ENCODE results near the gene NFIX. TPM values are rescaled to one million over a fixed set of nuclear protein-coding genes. Genes with fewer than 3 reads are reported as not detected.

Gene NFIX
- total RNA-seq, 2 donors from 2014 or later = 16.9 to 26.7 TPM

DNA sequence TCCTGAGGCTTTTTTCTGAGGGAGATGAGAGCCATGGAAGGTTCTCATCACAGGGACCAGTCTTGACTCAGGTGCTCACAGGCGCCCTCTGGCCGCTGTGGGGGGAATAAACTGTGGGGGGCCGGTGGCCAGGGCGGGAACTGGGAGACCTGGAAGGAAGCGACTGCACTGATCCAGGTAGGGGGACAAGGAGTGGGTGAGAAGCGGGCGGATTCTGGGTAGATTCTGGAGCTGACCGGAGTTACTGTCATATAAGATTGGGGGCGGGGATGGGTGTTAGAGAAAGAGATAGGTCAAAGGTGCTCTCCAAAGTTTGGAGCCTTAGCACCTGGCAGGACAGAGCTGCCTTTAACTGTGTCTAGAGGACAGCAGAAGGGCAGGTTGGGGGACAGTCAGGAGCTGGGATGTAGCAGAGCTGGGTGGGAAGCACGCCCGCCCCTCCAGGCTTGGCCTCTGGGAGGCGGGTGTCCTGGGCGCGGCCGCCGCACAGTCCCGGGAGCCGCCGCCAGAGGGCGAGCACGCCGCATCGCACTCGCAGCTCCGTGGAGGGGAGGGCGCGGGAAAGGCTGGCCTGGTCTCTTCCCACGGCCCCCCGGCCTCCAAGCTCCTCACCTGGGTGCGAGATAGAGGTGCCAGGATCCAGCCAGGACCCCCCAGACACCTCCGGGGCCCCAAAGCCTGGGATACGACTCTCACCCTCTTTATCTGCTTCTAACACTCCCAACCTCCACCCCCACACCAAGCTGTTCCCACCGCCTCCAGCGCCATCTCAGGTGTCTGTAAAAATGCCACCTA is 30.1 kb upstream of the NFIX start:
- TF ChIP-seq, protein P1, sequence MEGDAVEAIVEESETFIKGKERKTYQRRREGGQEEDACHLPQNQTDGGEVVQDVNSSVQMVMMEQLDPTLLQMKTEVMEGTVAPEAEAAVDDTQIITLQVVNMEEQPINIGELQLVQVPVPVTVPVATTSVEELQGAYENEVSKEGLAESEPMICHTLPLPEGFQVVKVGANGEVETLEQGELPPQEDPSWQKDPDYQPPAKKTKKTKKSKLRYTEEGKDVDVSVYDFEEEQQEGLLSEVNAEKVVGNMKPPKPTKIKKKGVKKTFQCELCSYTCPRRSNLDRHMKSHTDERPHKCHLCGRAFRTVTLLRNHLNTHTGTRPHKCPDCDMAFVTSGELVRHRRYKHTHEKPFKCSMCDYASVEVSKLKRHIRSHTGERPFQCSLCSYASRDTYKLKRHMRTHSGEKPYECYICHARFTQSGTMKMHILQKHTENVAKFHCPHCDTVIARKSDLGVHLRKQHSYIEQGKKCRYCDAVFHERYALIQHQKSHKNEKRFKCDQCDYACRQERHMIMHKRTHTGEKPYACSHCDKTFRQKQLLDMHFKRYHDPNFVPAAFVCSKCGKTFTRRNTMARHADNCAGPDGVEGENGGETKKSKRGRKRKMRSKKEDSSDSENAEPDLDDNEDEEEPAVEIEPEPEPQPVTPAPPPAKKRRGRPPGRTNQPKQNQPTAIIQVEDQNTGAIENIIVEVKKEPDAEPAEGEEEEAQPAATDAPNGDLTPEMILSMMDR (IDR thresholded peaks at IDR 0.05) = peak; percentile 68 to 99 (median 96)
- TF ChIP-seq POLR2A (IDR thresholded peaks at IDR 0.05) = peak in 1 of 3 donors; percentile 18
- 0 to 1% methylated on average over 19 to 34 of the region's 34 CpGs for WGBS, 2 donors
- intact Hi-C loops (cut with DNase I) = no loop called here
- no peaks in the 10 kb centered on the region for H3K27me3 ChIP-seq
- ATAC-seq (peak; percentile 95), DNase-seq (peak; percentile 80 to 87 (median 82))
- H3K27ac ChIP-seq = peak overlapping the region; percentile 52 to 77 (median 68)
- H3K4me1 ChIP-seq = peaks cover 22% of the 10 kb centered on the region
- no peaks in the 10 kb centered on the region for H3K36me3 ChIP-seq (replicated peaks in 1 of 2; ENCODE audit: insufficient read depth in 1 of 2, low read depth in 2 of 2)
- no peaks in the 10 kb centered on the region for H3K9me3 ChIP-seq
- no peak overlapping the region for H3K4me3 ChIP-seq

DNA sequence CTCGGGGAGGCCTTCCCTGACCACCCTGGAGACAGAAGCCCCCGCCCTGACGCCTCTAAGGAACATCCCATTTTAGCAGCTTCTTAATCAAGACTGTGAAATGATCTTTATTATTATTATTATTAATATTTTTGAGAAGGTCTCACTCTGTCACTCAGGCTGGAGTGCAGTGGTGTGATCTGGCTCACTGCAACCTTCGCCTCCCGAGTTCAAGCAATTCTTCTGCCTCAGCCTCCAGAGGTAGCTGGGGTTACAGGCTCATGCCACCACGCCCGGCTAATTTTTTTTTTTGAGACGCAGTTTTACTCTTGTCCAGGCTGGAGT is 29.5 kb upstream of the NFIX start:
- no peaks in the 10 kb centered on the region for H3K9me3 ChIP-seq
- no peaks in the 10 kb centered on the region for H3K27me3 ChIP-seq
- TF ChIP-seq, protein P1 (IDR thresholded peaks at IDR 0.05) = no peak
- no peak for TF ChIP-seq POLR2A (IDR thresholded peaks at IDR 0.05)
- no peaks in the 10 kb centered on the region for H3K36me3 ChIP-seq (replicated peaks in 1 of 2; ENCODE audit: insufficient read depth in 1 of 2, low read depth in 2 of 2)
- peak overlapping the region; percentile 23 to 77 (median 60) for H3K27ac ChIP-seq
- ATAC-seq (no peak), DNase-seq (no peak)
- H3K4me1 ChIP-seq = peaks cover 22% of the 10 kb centered on the region
- no peak overlapping the region for H3K4me3 ChIP-seq
- intact Hi-C loops (cut with DNase I) = no loop called here
- 5 to 42% methylated on average over 4 to 8 of the region's 8 CpGs for WGBS, 2 donors

DNA sequence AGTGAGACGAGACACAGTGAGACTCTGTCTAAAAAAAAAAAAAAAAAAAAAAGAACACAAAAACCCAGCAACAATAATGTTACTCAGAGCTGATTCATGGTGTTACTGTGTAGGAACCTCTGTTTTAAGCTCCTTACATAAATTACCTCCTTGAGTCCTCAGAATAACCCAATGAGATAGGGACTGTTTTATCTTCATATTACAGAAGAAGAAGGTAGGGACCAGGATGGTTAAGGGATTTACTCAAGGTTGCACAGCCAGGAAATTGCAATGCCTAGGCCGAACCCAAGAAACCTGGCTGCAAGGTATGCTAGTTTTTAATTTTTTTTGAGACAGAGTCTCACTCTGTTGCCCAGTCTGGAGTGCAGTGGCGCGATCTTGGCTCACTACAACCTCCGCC is 27.4 kb upstream of the NFIX start:
- H3K27ac ChIP-seq = no peak overlapping the region
- intact Hi-C loops (cut with DNase I) = no loop called here
- 88 to 93% methylated on average over 5 of the region's 5 CpGs for WGBS, 2 donors

DNA sequence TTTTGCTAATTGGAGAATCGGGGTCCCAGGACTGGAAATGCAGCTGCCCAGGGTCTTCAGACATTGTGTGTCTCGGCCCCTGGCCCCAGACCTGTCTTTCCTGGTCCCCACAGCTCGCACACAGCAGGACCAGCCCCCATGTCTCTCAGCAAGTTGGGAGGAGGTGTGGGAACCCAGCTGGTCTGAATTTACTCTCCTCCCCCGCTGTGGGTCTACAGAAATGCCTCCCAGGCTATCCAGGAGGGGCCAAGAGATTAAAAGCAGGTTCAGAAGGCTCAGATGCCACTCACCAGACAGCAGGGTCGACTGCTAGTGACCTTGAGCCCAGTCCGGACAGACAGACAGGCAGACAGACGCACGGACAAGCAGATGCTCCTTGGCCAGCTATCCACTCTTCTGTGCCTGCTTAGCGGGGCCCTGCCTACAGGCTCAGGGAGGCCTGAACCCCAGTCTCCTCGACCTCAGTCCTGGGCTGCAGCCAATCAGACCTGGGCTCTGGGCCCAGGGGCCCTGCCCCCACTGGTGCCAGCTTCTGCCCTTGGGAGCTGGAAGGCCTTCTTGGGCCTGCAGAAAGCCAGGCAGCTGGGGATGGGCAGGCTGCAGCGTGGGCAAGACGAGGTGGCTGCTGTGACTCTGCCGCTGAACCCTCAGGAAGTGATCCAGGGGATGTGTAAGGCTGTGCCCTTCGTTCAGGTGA is 25.8 kb upstream of the NFIX start, which contains the start of gene DAND5:
TSS of gene DAND5 (plus strand) at position 285 of the 697 bp plus-strand sequence. CDS start at position 370, 85 bp downstream.
- peak in 2 of 4 donors; percentile 62 to 64 for DNase-seq

More for the DNA sequence above, 27.4 kb upstream of the NFIX start:
- ATAC-seq (no peak), DNase-seq (no peak)
- no peak overlapping the region for H3K4me3 ChIP-seq
- H3K36me3 ChIP-seq (replicated peaks in 1 of 2; ENCODE audit: insufficient read depth in 1 of 2, low read depth in 2 of 2) = no peaks in the 10 kb centered on the region
- H3K4me1 ChIP-seq = peaks cover 22% of the 10 kb centered on the region
- no peaks in the 10 kb centered on the region for H3K9me3 ChIP-seq
- H3K27me3 ChIP-seq = no peaks in the 10 kb centered on the region
- TF ChIP-seq POLR2A (IDR thresholded peaks at IDR 0.05) = no peak
- TF ChIP-seq, protein P1 (IDR thresholded peaks at IDR 0.05) = no peak

More for the DNA sequence above, 25.8 kb upstream of the NFIX start, which contains the start of gene DAND5:
- no peak within 1 kb of the TSS for H3K4me3 ChIP-seq
- intact Hi-C loops (cut with DNase I) = no loop called here
- WGBS, 2 donors = 14 to 27% methylated on average over 2 to 14 of the region's 14 CpGs
- H3K36me3 ChIP-seq (replicated peaks in 1 of 2; ENCODE audit: insufficient read depth in 1 of 2, low read depth in 2 of 2) = no peaks in the 10 kb centered on the region
- H3K9me3 ChIP-seq = no peaks in the 10 kb centered on the region
- peaks cover 22% of the 10 kb centered on the region for H3K4me1 ChIP-seq
- H3K27ac ChIP-seq = peak within 1 kb of the TSS in 2 of 4 donors; percentile 8 to 25
- H3K27me3 ChIP-seq = no peaks in the 10 kb centered on the region
- ATAC-seq = no peak
- no peak for TF ChIP-seq POLR2A (IDR thresholded peaks at IDR 0.05)
- TF ChIP-seq, protein P1 (IDR thresholded peaks at IDR 0.05) = no peak

Measured in body of pancreas (tissue), 4 donors.